Neural crest cell (in vitro differentiated cells): ENCODE results near the gene ULK2. TPM values are rescaled to one million over a fixed set of nuclear protein-coding genes. Genes with fewer than 3 reads are reported as not detected.

Experiments used
- DNase-seq: peaks from one replicate; pipeline ENCODE4 v3.0.0; 2021; ENCODE audit warnings: low read depth, mixed read lengths, low spot score
- H3K27ac Mint-ChIP-seq: one replicate; pipeline ENCODE4 v1.8.0; 2021; ENCODE audit warnings: mild to moderate bottlenecking, mixed read lengths; ENCODE audit not compliant: unreplicated experiment
- H3K27me3 Mint-ChIP-seq: 2 replicates; pipeline ENCODE4 v1.8.0; 2021; ENCODE audit warnings: low read depth, mild to moderate bottlenecking, mixed read lengths
- H3K36me3 Mint-ChIP-seq: 2 replicates; pipeline ENCODE4 v1.8.0; 2021; ENCODE audit warnings: low read depth, mild to moderate bottlenecking, mixed read lengths
- H3K4me1 Mint-ChIP-seq: 2 replicates; pipeline ENCODE4 v1.8.0; 2021; ENCODE audit warnings: mixed read lengths
- H3K4me3 Mint-ChIP-seq: one replicate; pipeline ENCODE4 v1.8.0; 2021; ENCODE audit warnings: mild to moderate bottlenecking, mixed read lengths
- H3K9me3 Mint-ChIP-seq: 2 replicates; pipeline ENCODE4 v1.8.0; 2021; ENCODE audit warnings: mixed read lengths
- CTCF ChIP-seq: fragments of 200-600 bp; sonication (generic); conservative IDR thresholded peaks from 2 replicates; pipeline ENCODE4 v1.5.0; 2021; ENCODE audit warnings: antibody characterized with exemption, mild to moderate bottlenecking
- total RNA-seq: library from RNA; stranded (reverse); gene quantifications from 2 replicates; pipeline ENCODE4 v1.2.1, GENCODE V29; 2021

Gene ULK2
- total RNA-seq, 1 donor from 2014 or later: 30.7 TPM

- peaks cover 4% of the 10 kb centered on the region for H3K27me3 Mint-ChIP-seq
- no peak overlapping the region for H3K4me3 Mint-ChIP-seq
- H3K4me1 Mint-ChIP-seq: no peaks in the 10 kb centered on the region
- no peaks in the 10 kb centered on the region for H3K9me3 Mint-ChIP-seq
- H3K36me3 Mint-ChIP-seq: no peaks in the 10 kb centered on the region
- no peak for DNase-seq
- TF ChIP-seq CTCF: no peak
- no peak overlapping the region for H3K27ac Mint-ChIP-seq
Measured at GRCh38 chr17:19759568-19760549, 107.9 kb downstream of the ULK2 start.

GRCh38 chr17:19757536-19758180, 110.1 kb downstream of the ULK2 start:
- Mint-ChIP-seq H3K27me3 (peaks cover 4% of the 10 kb centered on the region), H3K36me3 (no peaks in the 10 kb centered on the region), H3K4me1 (no peaks in the 10 kb centered on the region), H3K9me3 (no peaks in the 10 kb centered on the region), H3K27ac (no peak overlapping the region), H3K4me3 (no peak overlapping the region)
- no peak for DNase-seq
- no peak for TF ChIP-seq CTCF

GRCh38 chr17:19756546-19756945, 111.2 kb downstream of the ULK2 start:
- Mint-ChIP-seq H3K4me1 (no peaks in the 10 kb centered on the region), H3K27ac (no peak overlapping the region), H3K36me3 (no peaks in the 10 kb centered on the region), H3K27me3 (peaks cover 4% of the 10 kb centered on the region), H3K4me3 (no peak overlapping the region), H3K9me3 (no peaks in the 10 kb centered on the region)
- DNase-seq: no peak
- no peak for TF ChIP-seq CTCF

GRCh38 chr17:19755821-19756510, 111.8 kb downstream of the ULK2 start:
- peaks cover 2% of the 10 kb centered on the region for H3K27me3 Mint-ChIP-seq
- no peaks in the 10 kb centered on the region for H3K4me1 Mint-ChIP-seq
- DNase-seq: no peak
- no peak for TF ChIP-seq CTCF
- H3K27ac Mint-ChIP-seq: no peak overlapping the region
- no peak overlapping the region for H3K4me3 Mint-ChIP-seq
- H3K36me3 Mint-ChIP-seq: no peaks in the 10 kb centered on the region
- H3K9me3 Mint-ChIP-seq: no peaks in the 10 kb centered on the region

- Mint-ChIP-seq H3K9me3 (no peaks in the 10 kb centered on the region), H3K4me3 (no peak overlapping the region), H3K27me3 (no peaks in the 10 kb centered on the region), H3K4me1 (no peaks in the 10 kb centered on the region), H3K27ac (no peak overlapping the region), H3K36me3 (no peaks in the 10 kb centered on the region)
- no peak for TF ChIP-seq CTCF
- DNase-seq: no peak
Measured at GRCh38 chr17:19755392-19755791, 112.3 kb downstream of the ULK2 start.
